Hepatocyte (in vitro differentiated cells): ENCODE data around the gene HOXD9. TPM values are rescaled to one million over a fixed set of nuclear protein-coding genes. Genes with fewer than 3 reads are reported as not detected.

Experiments
- DNase-seq: peaks from one replicate; pipeline ENCODE4 v3.0.0-alpha.2; 2016; ENCODE audit warnings: low spot score
- H2AFZ ChIP-seq: fragments of 200-600 bp; sonication (generic); 2 replicates; pipeline ENCODE4 v1.6.0; 2016; ENCODE audit warnings: antibody characterized with exemption, mild to moderate bottlenecking
- H3K27ac ChIP-seq: fragments of 200-600 bp; sonication (generic); 2 replicates; pipeline ENCODE4 v1.5.1; 2016; ENCODE audit warnings: mild to moderate bottlenecking
- H3K27me3 ChIP-seq: fragments of 200-600 bp; sonication (generic); 2 replicates; pipeline ENCODE4 v1.6.1; 2016
- H3K36me3 ChIP-seq: fragments of 200-600 bp; sonication (generic); replicated peaks from 2 replicates; pipeline ENCODE4 v1.5.1; 2016; ENCODE audit warnings: low read depth; ENCODE audit not compliant: insufficient read depth
- H3K4me1 ChIP-seq: fragments of 200-600 bp; sonication (generic); 2 replicates; pipeline ENCODE4 v1.5.1; 2016; ENCODE audit warnings: mild to moderate bottlenecking, moderate library complexity; ENCODE audit not compliant: insufficient read depth
- H3K4me2 ChIP-seq: fragments of 200-600 bp; sonication (generic); 2 replicates; pipeline ENCODE4 v1.6.0; 2016
- H3K4me3 ChIP-seq: fragments of 200-600 bp; sonication (generic); 2 replicates; pipeline ENCODE4 v1.5.1; 2016; ENCODE audit warnings: mild to moderate bottlenecking
- H3K79me2 ChIP-seq: fragments of 200-600 bp; sonication (generic); 2 replicates; pipeline ENCODE4 v1.6.0; 2017; ENCODE audit warnings: mild to moderate bottlenecking
- H3K9me2 ChIP-seq: fragments of 200-600 bp; sonication (generic); replicated peaks from 2 replicates; pipeline ENCODE4 v1.6.0; 2017; ENCODE audit warnings: mild to moderate bottlenecking; ENCODE audit not compliant: insufficient read depth
- H3K9me3 ChIP-seq: fragments of 200-600 bp; sonication (generic); 2 replicates; pipeline ENCODE4 v1.5.1; 2016; ENCODE audit warnings: low read depth, mild to moderate bottlenecking
- H4K20me1 ChIP-seq: fragments of 200-600 bp; sonication (generic); 2 replicates; pipeline ENCODE4 v1.6.0; 2016; ENCODE audit warnings: mild to moderate bottlenecking; ENCODE audit not compliant: insufficient read depth, poor library complexity, severe bottlenecking
- CTCF ChIP-seq: fragments of 200-600 bp; sonication (generic); IDR thresholded peaks from 2 replicates; pipeline ENCODE4 v1.5.1; 2016; ENCODE audit warnings: antibody characterized with exemption, mild to moderate bottlenecking; ENCODE audit not compliant: poor library complexity
- EZH2 ChIP-seq: fragments of 200-600 bp; sonication (generic); IDR thresholded peaks from 2 replicates; pipeline ENCODE4 v1.6.1; 2016; ENCODE audit warnings: antibody characterized with exemption, mild to moderate bottlenecking, borderline replicate concordance
- EZH2phosphoT487 ChIP-seq: fragments of 200-600 bp; sonication (generic); IDR thresholded peaks from one replicate; pipeline ENCODE4 v1.6.1; 2018; ENCODE audit warnings: antibody characterized with exemption, mild to moderate bottlenecking, low read depth, moderate library complexity; ENCODE audit not compliant: unreplicated experiment, severe bottlenecking
- WGBS: methylation state at CpG from one replicate; pipeline ENCODE4 v1.1.6; 2016; ENCODE audit warnings: low lambda C conversion rate; ENCODE audit errors: missing lambda C conversion rate; 5-methylcytosine and 5-hydroxymethylcytosine counted together
- polyA plus RNA-seq: library from polyadenylated mRNA; unstranded; fragments of >200 nt; fragmentation: Nextera tagmentation; extraction: Ambion mirVana; gene quantifications from 2 replicates; pipeline ENCODE4 v1.2.1, GENCODE V29; 2016
- total RNA-seq: library from RNA; depleted of rRNA; stranded (reverse); fragments of >200 nt; gene quantifications from 2 replicates; pipeline ENCODE4 v1.2.3, GENCODE V29; 2014

Gene HOXD9
- total and polyA plus RNA-seq, 2 experiments from 2014 or later = 2.9 to 4.7 TPM

GRCh38 chr2:176105730-176106580 lies 16.6 kb upstream of the HOXD9 start:
- TF ChIP-seq EZH2phosphoT487 (no peak), CTCF (no peak), EZH2 (no peak)
- Histone ChIP-seq H3K27me3 (peaks cover 94% of the 10 kb centered on the region), H3K9me2 (no peaks in the 10 kb centered on the region), H3K36me3 (no peaks in the 10 kb centered on the region), H3K4me2 (peak overlapping the region; percentile 91), H3K79me2 (peaks cover 55% of the 10 kb centered on the region), H3K4me3 (peak overlapping the region; percentile 70), H3K4me1 (no peaks in the 10 kb centered on the region), H2AFZ (no peak overlapping the region), H4K20me1 (peaks cover 13% of the 10 kb centered on the region), H3K9me3 (no peaks in the 10 kb centered on the region), H3K27ac (peak overlapping the region; percentile 93)
- WGBS = 10% methylated on average over 24 of the region's 25 CpGs
- no peak for DNase-seq

GRCh38 chr2:176106581-176107539 lies 15.7 kb upstream of the HOXD9 start, which contains the start of gene HOXD11:
TSS of gene HOXD11 (plus strand) at chr2:176107280. CDS start at chr2:176107356, 76 bp downstream.
- no peak for DNase-seq
- Histone ChIP-seq H3K9me3 (no peaks in the 10 kb centered on the region), H3K4me2 (peak within 1 kb of the TSS; percentile 91), H3K79me2 (peaks cover 48% of the 10 kb centered on the region), H2AFZ (no peak within 1 kb of the TSS), H3K36me3 (no peaks in the 10 kb centered on the region), H3K4me3 (peak within 1 kb of the TSS; percentile 70), H4K20me1 (peaks cover 17% of the 10 kb centered on the region), H3K27ac (peak within 1 kb of the TSS; percentile 93), H3K4me1 (no peaks in the 10 kb centered on the region), H3K27me3 (peaks cover 94% of the 10 kb centered on the region), H3K9me2 (no peaks in the 10 kb centered on the region)
- WGBS = 1% methylated on average over 75 of the region's 85 CpGs
- TF ChIP-seq CTCF = no peak
- peak; percentile 50 for TF ChIP-seq EZH2phosphoT487

- 4% methylated on average over 22 of the region's 59 CpGs for WGBS
- no peak for DNase-seq
- H3K4me1 ChIP-seq = no peaks in the 10 kb centered on the region
- peaks cover 48% of the 10 kb centered on the region for H3K79me2 ChIP-seq
- no peaks in the 10 kb centered on the region for H3K36me3 ChIP-seq
- H4K20me1 ChIP-seq = peaks cover 24% of the 10 kb centered on the region
- H3K27ac ChIP-seq = peak overlapping the region; percentile 65
- H3K4me2 ChIP-seq = peak overlapping the region; percentile 73
- H3K9me2 ChIP-seq = no peaks in the 10 kb centered on the region
- no peaks in the 10 kb centered on the region for H3K9me3 ChIP-seq
- H3K4me3 ChIP-seq = peak overlapping the region; percentile 29
- no peak overlapping the region for H2AFZ ChIP-seq
- TF ChIP-seq EZH2phosphoT487 (no peak), EZH2 (no peak), CTCF (no peak)
- peaks cover 94% of the 10 kb centered on the region for H3K27me3 ChIP-seq
Measured at GRCh38 chr2:176107731-176108181, 14.8 kb upstream of the HOXD9 start.
